Measurements from ENCODE around the gene RAB40AL. TPM values are rescaled to one million over a fixed set of nuclear protein-coding genes. Genes with fewer than 3 reads are reported as not detected.

Gene RAB40AL
- total RNA-seq, 1 experiment from 2014 or later, result 0.79 TPM

DNA sequence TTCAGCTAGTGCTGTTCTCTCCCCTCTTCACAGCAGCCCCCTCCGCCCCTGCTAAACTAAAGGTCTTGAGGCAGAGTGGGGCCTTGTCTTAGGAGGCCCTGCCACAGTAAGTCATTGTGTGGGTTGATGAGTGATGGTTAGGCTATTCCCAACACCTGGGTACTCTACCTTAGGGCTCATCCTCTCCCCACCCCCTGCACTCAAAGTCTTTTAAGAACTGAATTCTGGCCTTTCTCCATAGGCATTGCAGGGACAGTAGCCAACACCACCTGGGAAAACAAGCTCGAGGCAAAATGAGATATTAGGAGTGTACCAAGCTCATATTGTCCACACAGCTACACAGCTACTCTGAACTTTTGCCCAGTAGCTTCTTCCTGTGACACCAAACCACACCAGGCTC lies 42.5 kb downstream of the RAB40AL start:
- DNase-seq (ENCODE audit: low spot score), result no peak

DNA sequence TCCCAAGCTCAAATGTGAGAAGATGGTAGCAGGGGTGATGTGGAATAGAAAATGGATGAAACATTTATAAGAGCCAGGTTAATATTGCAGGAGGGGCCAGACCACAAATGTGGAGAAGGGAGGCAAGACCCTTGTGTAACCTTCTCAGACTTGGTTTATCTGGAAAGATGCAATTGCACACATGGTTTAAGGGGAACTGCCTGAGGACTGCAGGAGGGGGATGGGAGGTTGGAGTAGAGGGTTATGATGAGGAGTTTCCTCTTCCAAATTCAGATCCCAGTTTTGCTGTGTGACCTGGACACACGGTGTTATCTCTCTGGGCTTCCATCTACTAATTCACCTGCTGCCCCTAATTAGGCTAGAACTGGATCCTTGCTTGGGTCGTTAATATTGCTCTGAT lies 46.1 kb downstream of the RAB40AL start:
- no peak for DNase-seq (ENCODE audit: low spot score)

DNA sequence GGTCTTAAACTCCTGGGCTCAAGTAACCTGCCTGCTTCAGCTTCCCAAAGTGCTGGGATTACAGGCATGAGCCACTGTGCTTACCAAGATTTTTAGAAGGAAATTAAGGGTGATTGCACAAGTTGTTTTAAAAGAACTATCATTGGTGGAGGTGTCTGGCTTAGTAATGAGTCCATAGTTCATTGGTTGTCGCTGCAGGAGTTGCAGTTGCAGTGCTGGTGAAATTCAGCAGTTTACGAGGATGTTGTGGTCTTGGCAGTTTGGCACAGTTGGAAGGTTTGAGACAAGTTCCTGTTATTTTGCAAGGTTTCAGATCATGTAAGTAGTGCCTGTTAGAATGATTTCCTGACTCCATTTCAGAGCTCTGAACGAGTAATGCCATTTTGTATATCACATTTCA lies 48.1 kb downstream of the RAB40AL start:
- no peak for DNase-seq (ENCODE audit: low spot score)

Other genes starting within 250 kb of the RAB40AL start
- 0.31 and 0.41 TPM in 2 replicates for gene GPRASP2, start 224.8 kb upstream of the RAB40AL start, total RNA-seq (2014; rRNA removed; shearing (Covaris generic))
- 0.03 and 1.1 TPM in 2 replicates for gene GPRASP3, start 216.5 kb upstream of the RAB40AL start, total RNA-seq (2014; rRNA removed; shearing (Covaris generic))
- not detected in 2 replicates for gene BEX1, start 126.9 kb downstream of the RAB40AL start, total RNA-seq (2014; rRNA removed; shearing (Covaris generic))
- gene NXF3, start 155.9 kb downstream of the RAB40AL start, total RNA-seq (2014; rRNA removed; shearing (Covaris generic)), result not detected in 2 replicates